Measurements from ENCODE around the gene LRP1B.

LRP1B gene

GRCh38 chr2:141943918-141944317 lies 186.9 kb downstream of the LRP1B start:
- no peak for DNase-seq

- DNase-seq, result no peak
Measured at GRCh38 chr2:141942006-141942789, 188.6 kb downstream of the LRP1B start.

GRCh38 chr2:141941210-141941714 lies 189.6 kb downstream of the LRP1B start:
- no peak for DNase-seq

- DNase-seq, result no peak
Measured at GRCh38 chr2:141940709-141941108, 190.1 kb downstream of the LRP1B start.

GRCh38 chr2:141933226-141933625 lies 197.6 kb downstream of the LRP1B start:
- DNase-seq, result no peak

- DNase-seq, result no peak
Measured at GRCh38 chr2:141932261-141932660, 198.6 kb downstream of the LRP1B start.

GRCh38 chr2:141931797-141932196 lies 199.0 kb downstream of the LRP1B start:
- DNase-seq, result no peak

GRCh38 chr2:141930803-141931202 lies 200.0 kb downstream of the LRP1B start:
- no peak for DNase-seq

- no peak for DNase-seq
Measured at GRCh38 chr2:141929331-141930252, 201.2 kb downstream of the LRP1B start.

GRCh38 chr2:141928476-141928875 lies 202.3 kb downstream of the LRP1B start:
- DNase-seq, result no peak

GRCh38 chr2:141927536-141927935 lies 203.3 kb downstream of the LRP1B start:
- DNase-seq, result no peak

GRCh38 chr2:141925511-141925910 lies 205.3 kb downstream of the LRP1B start:
- DNase-seq, result no peak

GRCh38 chr2:141923657-141924056 lies 207.2 kb downstream of the LRP1B start:
- peak; percentile 29 for DNase-seq

GRCh38 chr2:141911485-141912066 lies 219.2 kb downstream of the LRP1B start:
- DNase-seq, result peak; percentile 8

- DNase-seq, result no peak
Measured at GRCh38 chr2:141906678-141907077, 224.1 kb downstream of the LRP1B start.

GRCh38 chr2:141900826-141901225 lies 230.0 kb downstream of the LRP1B start:
- no peak for DNase-seq

- no peak for DNase-seq
Measured at GRCh38 chr2:141899740-141900139, 231.1 kb downstream of the LRP1B start.

GRCh38 chr2:141889788-141890187 lies 241.0 kb downstream of the LRP1B start:
- no peak for DNase-seq

- no peak for DNase-seq
Measured at GRCh38 chr2:141888987-141889555, 241.7 kb downstream of the LRP1B start.

GRCh38 chr2:141887363-141887762 lies 243.5 kb downstream of the LRP1B start:
- no peak for DNase-seq

GRCh38 chr2:141878016-141878415 lies 252.8 kb downstream of the LRP1B start:
- DNase-seq, result no peak

GRCh38 chr2:141871913-141872634 lies 258.7 kb downstream of the LRP1B start:
- no peak for DNase-seq
